Tibial nerve (tissue), 4 donors: ENCODE results near the gene NEU4. TPM values are rescaled to one million over a fixed set of nuclear protein-coding genes. Genes with fewer than 3 reads are reported as not detected.

ENCODE experiments used
- DNase-seq, 2 donors: peaks; one replicate each; pipeline ENCODE4 v3.0.0-alpha.2; 2019; ENCODE audit warnings: low spot score in 2 of 2
- H3K27ac ChIP-seq, 4 donors: fragments of 200-600 bp; sonication (generic) in 3 of 4; one replicate each; pipeline ENCODE4 v1.5.1; 2017 to 2019; ENCODE audit warnings: mild to moderate bottlenecking in 1 of 4
- H3K27me3 ChIP-seq, 2 donors: fragments of 200-600 bp; sonication (generic) in 1 of 2; one replicate each; pipeline versions ENCODE4 v1.5.1 to v1.6.0; 2017 to 2019
- H3K36me3 ChIP-seq, 3 donors: fragments of 200-600 bp; sonication (generic); one replicate each; pipeline ENCODE4 v1.5.1; 2018 to 2019
- H3K4me1 ChIP-seq, 4 donors: fragments of 200-600 bp; sonication (generic) in 3 of 4; one replicate each; pipeline ENCODE4 v1.5.1; 2017 to 2019
- H3K4me3 ChIP-seq, 4 donors: fragments of 200-600 bp; sonication (generic) in 3 of 4; one replicate each; pipeline ENCODE4 v1.5.1; 2017 to 2019; ENCODE audit warnings: mild to moderate bottlenecking in 1 of 4, moderate library complexity in 1 of 4
- H3K9me3 ChIP-seq, 4 donors: fragments of 200-600 bp; sonication (generic) in 3 of 4; one replicate each; pipeline ENCODE4 v1.5.1; 2017 to 2019
- EP300 ChIP-seq, 2 donors: sonication (generic); formaldehyde crosslinking; IDR thresholded peaks; one replicate each; pipeline ENCODE4 v1.6.1; 2017; ENCODE audit warnings: antibody characterized with exemption in 2 of 2, mild to moderate bottlenecking in 1 of 2
- POLR2A ChIP-seq, 2 donors: fragments of 450-650 bp; IDR thresholded peaks; one replicate each; pipeline ENCODE4 v1.6.1; 2017; ENCODE audit warnings: antibody characterized with exemption in 2 of 2, mild to moderate bottlenecking in 2 of 2, moderate library complexity in 2 of 2
- WGBS, 2 donors: methylation state at CpG; one replicate each; pipeline ENCODE4 v1.1.5; 2018; 5-methylcytosine and 5-hydroxymethylcytosine counted together
- total RNA-seq, 4 donors: library from RNA; depleted of rRNA; stranded (reverse); fragments of >200 nt; gene quantifications; one replicate each; pipeline ENCODE4 v1.1.0, GENCODE V29; 2016
- TF ChIP-seq, protein P1 (sequence below), 5 experiments: fragments of 200-600 bp in 3 of 5; fragments of 450-650 bp in 2 of 5; sonication (generic) in 3 of 5; IDR thresholded peaks; one replicate each; pipeline ENCODE4 v1.5.1; 2016 to 2019; ENCODE audit warnings: antibody characterized with exemption in 5 of 5, mild to moderate bottlenecking in 3 of 5, moderate library complexity in 2 of 5

The NEU4 gene
- total RNA-seq, 4 donors from 2014 or later: 1.1 to 1.6 TPM; not detected in 2

- TF ChIP-seq POLR2A (IDR thresholded peaks at IDR 0.05): no peak
- TF ChIP-seq, protein P1, sequence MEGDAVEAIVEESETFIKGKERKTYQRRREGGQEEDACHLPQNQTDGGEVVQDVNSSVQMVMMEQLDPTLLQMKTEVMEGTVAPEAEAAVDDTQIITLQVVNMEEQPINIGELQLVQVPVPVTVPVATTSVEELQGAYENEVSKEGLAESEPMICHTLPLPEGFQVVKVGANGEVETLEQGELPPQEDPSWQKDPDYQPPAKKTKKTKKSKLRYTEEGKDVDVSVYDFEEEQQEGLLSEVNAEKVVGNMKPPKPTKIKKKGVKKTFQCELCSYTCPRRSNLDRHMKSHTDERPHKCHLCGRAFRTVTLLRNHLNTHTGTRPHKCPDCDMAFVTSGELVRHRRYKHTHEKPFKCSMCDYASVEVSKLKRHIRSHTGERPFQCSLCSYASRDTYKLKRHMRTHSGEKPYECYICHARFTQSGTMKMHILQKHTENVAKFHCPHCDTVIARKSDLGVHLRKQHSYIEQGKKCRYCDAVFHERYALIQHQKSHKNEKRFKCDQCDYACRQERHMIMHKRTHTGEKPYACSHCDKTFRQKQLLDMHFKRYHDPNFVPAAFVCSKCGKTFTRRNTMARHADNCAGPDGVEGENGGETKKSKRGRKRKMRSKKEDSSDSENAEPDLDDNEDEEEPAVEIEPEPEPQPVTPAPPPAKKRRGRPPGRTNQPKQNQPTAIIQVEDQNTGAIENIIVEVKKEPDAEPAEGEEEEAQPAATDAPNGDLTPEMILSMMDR (IDR thresholded peaks at IDR 0.05): no peak
- TF ChIP-seq EP300 (IDR thresholded peaks at IDR 0.05): peak in 1 of 2 donors; percentile 53
- Histone ChIP-seq H3K27me3 (peaks cover 0 to 6% of the 10 kb centered on the region in 2 donors), H3K4me3 (peak overlapping the region in 3 of 4 donors; percentile 8 to 57 (median 37)), H3K27ac (peak overlapping the region; percentile 63 to 85 (median 78)), H3K4me1 (peaks cover 0 to 33% (median 16%) of the 10 kb centered on the region in 4 donors), H3K9me3 (no peaks in the 10 kb centered on the region), H3K36me3 (no peaks in the 10 kb centered on the region)
- whole genome bisulfite sequencing, 2 donors: 41 to 48% methylated on average over 29 of the region's 29 CpGs
- DNase-seq: peak; percentile 31 to 36
These were observed 33.7 kb downstream of the NEU4 start for GRCh38 chr2:241842620-241843211.

DNA sequence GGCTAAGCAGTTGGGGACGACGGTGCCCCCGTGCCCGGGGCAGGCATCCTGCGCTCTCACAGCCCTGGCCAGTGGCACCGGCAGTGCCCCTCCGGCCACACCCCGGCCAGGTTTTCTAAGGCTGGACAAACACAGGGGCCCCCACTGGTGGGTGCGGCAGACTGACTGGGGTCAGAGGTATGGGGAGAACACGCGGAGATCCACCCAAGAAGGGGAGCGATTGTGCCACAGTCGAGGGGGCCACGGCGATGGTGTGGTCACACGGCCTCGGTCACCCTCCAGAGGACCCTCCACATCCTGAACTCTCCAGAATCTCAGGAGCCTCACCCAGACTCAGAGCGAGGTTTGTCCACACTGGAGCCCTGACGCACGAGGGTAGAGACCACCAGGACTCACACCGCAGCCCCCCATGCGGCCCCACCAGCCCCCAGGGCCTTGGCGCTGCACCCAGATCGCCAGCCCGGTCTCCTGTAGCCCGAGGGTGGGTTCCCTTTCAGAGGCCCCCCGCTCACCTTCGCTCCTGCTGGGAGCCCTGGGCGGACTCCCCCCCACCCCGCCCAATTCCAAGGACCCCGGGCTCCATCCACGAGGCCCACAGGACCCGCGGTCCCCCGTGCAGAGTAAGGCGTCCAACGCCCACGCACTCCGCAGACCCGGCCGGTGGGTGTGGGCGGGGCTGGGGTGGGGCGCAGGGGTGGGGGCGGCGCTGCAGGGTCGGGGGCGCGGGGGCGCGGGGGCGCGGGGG is 34.5 kb downstream of the NEU4 start:
- DNase-seq: no peak
- 51 to 63% methylated on average over 18 to 33 of the region's 52 CpGs for WGBS, 2 donors

DNA sequence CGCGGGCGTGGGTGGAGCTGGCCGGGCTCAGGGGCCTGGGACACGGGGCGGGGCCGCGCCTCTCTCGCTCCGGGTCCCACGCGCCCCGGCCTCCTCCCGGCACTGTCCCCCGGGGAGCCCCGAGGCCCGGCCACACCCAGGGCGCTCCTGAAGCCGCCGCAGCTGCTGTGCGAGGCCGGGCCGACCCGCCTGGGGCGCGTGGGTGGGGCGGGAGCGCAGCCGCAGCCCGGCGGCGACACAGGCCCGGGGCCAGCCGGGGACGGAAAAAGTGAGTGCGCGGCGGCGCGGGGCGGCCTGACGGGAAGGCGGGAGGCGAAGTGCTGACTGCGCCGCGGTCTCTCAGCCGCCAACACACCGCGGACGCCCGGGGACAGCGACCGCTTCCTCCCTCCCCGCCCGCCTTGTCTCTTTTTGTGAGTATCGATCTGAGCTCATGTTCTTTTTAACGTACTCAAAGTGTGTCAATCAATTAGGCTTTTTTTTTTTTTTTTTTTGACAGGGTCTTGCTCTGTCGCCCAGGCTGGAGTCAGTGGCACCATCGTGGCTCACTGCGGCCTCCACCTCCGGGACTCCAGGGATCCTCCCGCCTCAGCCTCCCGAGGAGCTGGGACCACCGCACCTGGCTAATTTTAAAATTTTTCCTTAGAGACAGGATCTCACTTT is 35.2 kb downstream of the NEU4 start:
- no peak for TF ChIP-seq POLR2A (IDR thresholded peaks at IDR 0.05)
- TF ChIP-seq, protein P1 (IDR thresholded peaks at IDR 0.05): peak in 4 of 5 experiments; percentile 11 to 61 (median 37)
- TF ChIP-seq EP300 (IDR thresholded peaks at IDR 0.05): peak in 1 of 2 donors; percentile 67
- peak; percentile 37 to 62 for DNase-seq
- WGBS, 2 donors: 9 to 11% methylated on average over 36 to 42 of the region's 65 CpGs
- no peaks in the 10 kb centered on the region for H3K9me3 ChIP-seq
- peak overlapping the region; percentile 63 to 85 (median 78) for H3K27ac ChIP-seq
- no peaks in the 10 kb centered on the region for H3K36me3 ChIP-seq
- peaks cover 0 to 33% (median 16%) of the 10 kb centered on the region in 4 donors for H3K4me1 ChIP-seq
- H3K4me3 ChIP-seq: peak overlapping the region; percentile 29 to 57 (median 42)
- H3K27me3 ChIP-seq: peaks cover 0 to 3% of the 10 kb centered on the region in 2 donors

More for the DNA sequence above, 34.5 kb downstream of the NEU4 start:
- Histone ChIP-seq H3K27ac (peak overlapping the region; percentile 63 to 85 (median 78)), H3K36me3 (no peaks in the 10 kb centered on the region), H3K4me1 (peaks cover 0 to 33% (median 16%) of the 10 kb centered on the region in 4 donors), H3K27me3 (peaks cover 0 to 3% of the 10 kb centered on the region in 2 donors), H3K4me3 (peak overlapping the region; percentile 16 to 57 (median 33)), H3K9me3 (no peaks in the 10 kb centered on the region)
- TF ChIP-seq EP300 (IDR thresholded peaks at IDR 0.05) (no peak), POLR2A (IDR thresholded peaks at IDR 0.05) (no peak)
- TF ChIP-seq, protein P1 (IDR thresholded peaks at IDR 0.05): no peak

- Histone ChIP-seq H3K4me3 (peak overlapping the region; percentile 29 to 57 (median 42)), H3K27ac (peak overlapping the region; percentile 63 to 85 (median 78)), H3K4me1 (peaks cover 0 to 33% (median 16%) of the 10 kb centered on the region in 4 donors), H3K36me3 (no peaks in the 10 kb centered on the region), H3K9me3 (no peaks in the 10 kb centered on the region), H3K27me3 (peaks cover 0 to 3% of the 10 kb centered on the region in 2 donors)
- no peak for DNase-seq
- 73 to 79% methylated on average over 25 to 37 of the region's 37 CpGs for WGBS, 2 donors
- TF ChIP-seq POLR2A (IDR thresholded peaks at IDR 0.05): no peak
- no peak for TF ChIP-seq EP300 (IDR thresholded peaks at IDR 0.05)
- TF ChIP-seq, protein P1 (IDR thresholded peaks at IDR 0.05): no peak
These were observed 36.0 kb downstream of the NEU4 start for GRCh38 chr2:241844831-241845578.
